ENCODE measurements around the gene PADI4.

DNA sequence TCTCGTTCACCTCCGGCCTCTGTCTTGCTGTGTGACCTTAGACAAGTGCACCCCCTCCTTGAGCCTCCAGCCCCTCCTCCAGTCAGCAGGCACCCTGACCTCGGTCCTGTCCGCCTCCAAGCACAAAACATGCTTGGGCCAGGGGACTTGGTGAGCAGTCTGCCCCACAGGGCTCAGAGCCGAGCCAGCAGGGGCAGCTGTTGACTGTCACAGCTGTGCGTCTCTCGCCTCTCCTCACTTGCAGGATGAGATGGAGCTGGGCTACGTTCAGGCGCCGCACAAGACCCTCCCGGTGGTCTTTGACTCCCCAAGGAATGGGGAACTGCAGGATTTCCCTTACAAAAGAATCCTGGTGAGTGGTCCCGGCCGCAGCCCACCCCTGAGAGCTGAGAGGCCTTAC lies 34.9 kb upstream of the PADI4 start:
- TF ChIP-seq CTCF (conservative IDR thresholded peaks at IDR 0.05; ENCODE audit: low read depth, low read length), result no peak
- TF ChIP-seq POLR2A (IDR thresholded peaks at IDR 0.05; ENCODE audit: low read depth, low read length), result no peak
- no peak for TF ChIP-seq RAD21 (IDR thresholded peaks at IDR 0.05; ENCODE audit: low read length)
- no peak for TF ChIP-seq RFX5 (IDR thresholded peaks at IDR 0.05; ENCODE audit: low read depth, low read length)
- TF ChIP-seq MAFK (IDR thresholded peaks at IDR 0.05; ENCODE audit: low read depth, low read length), result no peak
- TF ChIP-seq CEBPB (IDR thresholded peaks at IDR 0.05; ENCODE audit: low read depth, low read length), result no peak
- no peak for TF ChIP-seq BHLHE40 (IDR thresholded peaks at IDR 0.05; ENCODE audit: low read depth, low read length)
- TF ChIP-seq, protein P1, sequence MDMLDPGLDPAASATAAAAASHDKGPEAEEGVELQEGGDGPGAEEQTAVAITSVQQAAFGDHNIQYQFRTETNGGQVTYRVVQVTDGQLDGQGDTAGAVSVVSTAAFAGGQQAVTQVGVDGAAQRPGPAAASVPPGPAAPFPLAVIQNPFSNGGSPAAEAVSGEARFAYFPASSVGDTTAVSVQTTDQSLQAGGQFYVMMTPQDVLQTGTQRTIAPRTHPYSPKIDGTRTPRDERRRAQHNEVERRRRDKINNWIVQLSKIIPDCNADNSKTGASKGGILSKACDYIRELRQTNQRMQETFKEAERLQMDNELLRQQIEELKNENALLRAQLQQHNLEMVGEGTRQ (IDR thresholded peaks at IDR 0.05; ENCODE audit: low read depth, low read length), result no peak
- no peak for TF ChIP-seq RCOR1 (IDR thresholded peaks at IDR 0.05; ENCODE audit: insufficient replicate concordance, low read length)
- TF ChIP-seq FOS (IDR thresholded peaks at IDR 0.05; ENCODE audit: low read depth, low read length), result no peak
- TF ChIP-seq NFE2L2 (IDR thresholded peaks at IDR 0.05; ENCODE audit: low read depth, low read length), result no peak

Data from IMR-90 (cell line).